Mucosa of descending colon (tissue), 3 donors: ENCODE results near the gene SEPTIN6. TPM values are rescaled to one million over a fixed set of nuclear protein-coding genes. Genes with fewer than 3 reads are reported as not detected.

ENCODE experiments used
- ATAC-seq: fragments of 200-7000 bp; cut with Tn5 transposase; one replicate; pipeline ENCODE4 v1.9.1; 2020; ENCODE audit warnings: mild to moderate bottlenecking, moderate library complexity
- DNase-seq, 3 donors: peaks; one replicate each; pipeline ENCODE4 v3.0.0-alpha.2; 2020
- H3K36me3 ChIP-seq: fragments of 200-600 bp; one replicate; pipeline ENCODE4 v1.8.0; 2021; ENCODE audit warnings: low read depth, mild to moderate bottlenecking
- H3K4me1 ChIP-seq: fragments of 200-600 bp; one replicate; pipeline ENCODE4 v1.8.0; 2021; ENCODE audit warnings: low read depth, mild to moderate bottlenecking
- H3K4me3 ChIP-seq: fragments of 200-600 bp; one replicate; pipeline ENCODE4 v1.8.0; 2021; ENCODE audit warnings: mild to moderate bottlenecking
- H3K9me3 ChIP-seq: fragments of 200-600 bp; one replicate; pipeline ENCODE4 v1.8.0; 2021; ENCODE audit warnings: mild to moderate bottlenecking
- intact Hi-C, 2 donors: fragments of 100-400 bp; cut with DNase I in 1 of 2; cut with micrococcal nuclease in 1 of 2; formaldehyde crosslinking; loops; one replicate each; pipeline versions ENCODE4 v1.11.0 to v1.11.1; 2022; cut with DNase I, micrococcal nuclease
- microRNA-seq: library from miRNA; unstranded; fragments of <30 nt; microRNA quantifications from one replicate; pipeline ENCODE4, GENCODE V29; 2019
- total RNA-seq, 3 donors: library from RNA; stranded (reverse); fragmentation: NEBNext Ultra II Directional in 2 of 3; extraction: Animal tissue kit (Norgen Biotek cat#: 25700) in 2 of 3; gene quantifications; one replicate each; pipeline versions ENCODE4 v1.2.1 to v1.2.4, GENCODE V29; 2021 to 2023
- TF ChIP-seq, protein P1 (sequence below): fragments of 200-600 bp; IDR thresholded peaks from one replicate; pipeline ENCODE4 v1.8.0; 2022; ENCODE audit warnings: antibody characterized with exemption, mild to moderate bottlenecking
- donor health status: DM: no; HTN: no; CAD: no; lungs with moderate emphysema.
- donor health status: DM: no; HTN: no; CAD: no.
- donor health status: DM: no; HTN: yes; CAD: no.

SEPTIN6 gene
- total RNA-seq, 3 donors from 2014 or later = 10.6 to 58.1 (median 14.5) TPM

DNA sequence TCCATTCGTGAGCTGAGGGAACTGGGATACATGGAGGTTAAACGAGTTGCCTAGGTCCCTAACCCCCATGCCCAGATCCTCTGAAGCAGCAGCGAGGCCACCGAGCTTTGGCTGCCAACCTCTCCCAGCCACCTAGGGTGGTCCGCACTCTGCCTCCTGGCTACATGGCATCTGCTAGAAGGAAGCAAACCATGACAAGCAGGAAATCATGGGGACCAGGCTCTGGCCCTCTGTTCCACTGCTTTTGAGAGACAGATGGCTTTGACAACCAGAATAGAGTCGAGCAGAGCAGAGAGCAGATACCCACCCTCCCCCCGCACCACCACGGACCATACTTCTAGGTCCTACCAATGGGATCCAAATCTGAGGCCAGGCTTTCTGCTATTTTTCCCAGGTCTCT lies 49.3 kb downstream of the SEPTIN6 start:
- DNase-seq (no peak), ATAC-seq (no peak)
- no peaks in the 10 kb centered on the region for H3K4me1 ChIP-seq
- no peaks in the 10 kb centered on the region for H3K9me3 ChIP-seq
- TF ChIP-seq, protein P1, sequence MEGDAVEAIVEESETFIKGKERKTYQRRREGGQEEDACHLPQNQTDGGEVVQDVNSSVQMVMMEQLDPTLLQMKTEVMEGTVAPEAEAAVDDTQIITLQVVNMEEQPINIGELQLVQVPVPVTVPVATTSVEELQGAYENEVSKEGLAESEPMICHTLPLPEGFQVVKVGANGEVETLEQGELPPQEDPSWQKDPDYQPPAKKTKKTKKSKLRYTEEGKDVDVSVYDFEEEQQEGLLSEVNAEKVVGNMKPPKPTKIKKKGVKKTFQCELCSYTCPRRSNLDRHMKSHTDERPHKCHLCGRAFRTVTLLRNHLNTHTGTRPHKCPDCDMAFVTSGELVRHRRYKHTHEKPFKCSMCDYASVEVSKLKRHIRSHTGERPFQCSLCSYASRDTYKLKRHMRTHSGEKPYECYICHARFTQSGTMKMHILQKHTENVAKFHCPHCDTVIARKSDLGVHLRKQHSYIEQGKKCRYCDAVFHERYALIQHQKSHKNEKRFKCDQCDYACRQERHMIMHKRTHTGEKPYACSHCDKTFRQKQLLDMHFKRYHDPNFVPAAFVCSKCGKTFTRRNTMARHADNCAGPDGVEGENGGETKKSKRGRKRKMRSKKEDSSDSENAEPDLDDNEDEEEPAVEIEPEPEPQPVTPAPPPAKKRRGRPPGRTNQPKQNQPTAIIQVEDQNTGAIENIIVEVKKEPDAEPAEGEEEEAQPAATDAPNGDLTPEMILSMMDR = no peak
- intact Hi-C loops = no loop called here
- no peak overlapping the region for H3K4me3 ChIP-seq
- H3K36me3 ChIP-seq = no peaks in the 10 kb centered on the region

Small RNA genes lying within 50 kb of the gene (microRNA-seq; reads per million reads assigned to microRNA genes)
- gene MIR766 = 34.2 reads per million, percentile 50 among the genes with 10 or more reads in this experiment

Other genes with a start within 250 kb of the SEPTIN6 start
- gene SLC25A5, start 224.7 kb downstream of the SEPTIN6 start, total RNA-seq = 1,000 to 10,000 TPM in 2 of 3 donors, 100 to 1,000 TPM in 1; 599 to 1,194 (median 1,087) TPM
- 10 to 100 TPM; 22.2 to 25.4 (median 22.9) TPM for gene STEEP1, start 127.8 kb downstream of the SEPTIN6 start, total RNA-seq
- gene UBE2A, start 118.6 kb downstream of the SEPTIN6 start, total RNA-seq = 10 to 100 TPM; 72.1 to 81.6 (median 79.4) TPM
- 1 to 10 TPM; 5.7 to 6.3 (median 5.9) TPM for gene NKRF, start 86.7 kb downstream of the SEPTIN6 start, total RNA-seq
- 1 to 10 TPM; 1.4 to 2.7 (median 2.1) TPM for gene SOWAHD, start 65.4 kb upstream of the SEPTIN6 start, total RNA-seq
- gene RPL39, start 98.5 kb upstream of the SEPTIN6 start, total RNA-seq = 1,000 to 10,000 TPM; 1,241 to 1,374 (median 1,261) TPM
- 10 to 100 TPM in 1 of 3 donors, 1 to 10 TPM in 2; 7.2 to 11.1 (median 8.8) TPM for gene UPF3B, start 159.8 kb upstream of the SEPTIN6 start, total RNA-seq
- 10 to 100 TPM; 12.2 to 13.5 (median 12.6) TPM for gene RNF113A, start 178.6 kb upstream of the SEPTIN6 start, total RNA-seq
- 100 to 1,000 TPM; 157 to 191 (median 187) TPM for gene NDUFA1, start 178.7 kb upstream of the SEPTIN6 start, total RNA-seq
- not detected for gene AKAP14, start 202.7 kb upstream of the SEPTIN6 start, total RNA-seq